Tibial nerve (tissue), 4 donors: ENCODE measurements around the gene CCDC78.

Source experiments
- CTCF ChIP-seq, 5 experiments: fragments of 200-600 bp in 3 of 5; fragments of 450-650 bp in 2 of 5; sonication (generic) in 3 of 5; IDR thresholded peaks; one replicate each; pipeline ENCODE4 v1.5.1; 2016 to 2019; ENCODE audit warnings: antibody characterized with exemption in 5 of 5, mild to moderate bottlenecking in 3 of 5, moderate library complexity in 2 of 5
- EP300 ChIP-seq, 2 donors: sonication (generic); formaldehyde crosslinking; IDR thresholded peaks; one replicate each; pipeline ENCODE4 v1.6.1; 2017; ENCODE audit warnings: antibody characterized with exemption in 2 of 2, mild to moderate bottlenecking in 1 of 2
- POLR2A ChIP-seq, 2 donors: fragments of 450-650 bp; IDR thresholded peaks; one replicate each; pipeline ENCODE4 v1.6.1; 2017; ENCODE audit warnings: antibody characterized with exemption in 2 of 2, mild to moderate bottlenecking in 2 of 2, moderate library complexity in 2 of 2

- TF ChIP-seq CTCF (IDR thresholded peaks at IDR 0.05) (no peak), POLR2A (IDR thresholded peaks at IDR 0.05) (no peak), EP300 (IDR thresholded peaks at IDR 0.05) (no peak)
These were observed 50.2 kb downstream of the CCDC78 start for GRCh38 chr16:675884-676564.
